ENCODE measurements around the gene ARID1B.

ARID1B gene

GRCh38 chr6:157080986-157081391, 303.8 kb downstream of the ARID1B start (continued):
- TF ChIP-seq SP7 (tag by site-specific recombination; IDR thresholded peaks at IDR 0.05) (peak; percentile 48; the same call in 1 of the 2 replicates), KLF9 (tag by site-specific recombination; IDR thresholded peaks at IDR 0.05; ENCODE audit: low read depth) (no peak), ZNF24 (tag by site-specific recombination; IDR thresholded peaks at IDR 0.05) (no peak), ZNF843 (tag by site-specific recombination; IDR thresholded peaks at IDR 0.05) (peak; percentile 32; the same call in 1 of the 2 replicates), ZSCAN30 (tag by site-specific recombination; IDR thresholded peaks at IDR 0.05) (peak; percentile 40; the same call in 1 of the 2 replicates), GFI1B (tag by site-specific recombination; IDR thresholded peaks at IDR 0.05) (0 out of 2 replicates have a peak, but pooled peaks have one; percentile 52), ZNF830 (tag by site-specific recombination; IDR thresholded peaks at IDR 0.05; ENCODE audit: low read depth) (no peak), TSHZ1 (tag by site-specific recombination; IDR thresholded peaks at IDR 0.05; ENCODE audit: borderline replicate concordance) (peak; percentile 29; the same call in 1 of the 2 replicates)
- TF ChIP-seq, protein P1, sequence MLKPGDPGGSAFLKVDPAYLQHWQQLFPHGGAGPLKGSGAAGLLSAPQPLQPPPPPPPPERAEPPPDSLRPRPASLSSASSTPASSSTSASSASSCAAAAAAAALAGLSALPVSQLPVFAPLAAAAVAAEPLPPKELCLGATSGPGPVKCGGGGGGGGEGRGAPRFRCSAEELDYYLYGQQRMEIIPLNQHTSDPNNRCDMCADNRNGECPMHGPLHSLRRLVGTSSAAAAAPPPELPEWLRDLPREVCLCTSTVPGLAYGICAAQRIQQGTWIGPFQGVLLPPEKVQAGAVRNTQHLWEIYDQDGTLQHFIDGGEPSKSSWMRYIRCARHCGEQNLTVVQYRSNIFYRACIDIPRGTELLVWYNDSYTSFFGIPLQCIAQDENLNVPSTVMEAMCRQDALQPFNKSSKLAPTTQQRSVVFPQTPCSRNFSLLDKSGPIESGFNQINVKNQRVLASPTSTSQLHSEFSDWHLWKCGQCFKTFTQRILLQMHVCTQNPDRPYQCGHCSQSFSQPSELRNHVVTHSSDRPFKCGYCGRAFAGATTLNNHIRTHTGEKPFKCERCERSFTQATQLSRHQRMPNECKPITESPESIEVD (tag by site-specific recombination; IDR thresholded peaks at IDR 0.05): peak; percentile 95

DNA sequence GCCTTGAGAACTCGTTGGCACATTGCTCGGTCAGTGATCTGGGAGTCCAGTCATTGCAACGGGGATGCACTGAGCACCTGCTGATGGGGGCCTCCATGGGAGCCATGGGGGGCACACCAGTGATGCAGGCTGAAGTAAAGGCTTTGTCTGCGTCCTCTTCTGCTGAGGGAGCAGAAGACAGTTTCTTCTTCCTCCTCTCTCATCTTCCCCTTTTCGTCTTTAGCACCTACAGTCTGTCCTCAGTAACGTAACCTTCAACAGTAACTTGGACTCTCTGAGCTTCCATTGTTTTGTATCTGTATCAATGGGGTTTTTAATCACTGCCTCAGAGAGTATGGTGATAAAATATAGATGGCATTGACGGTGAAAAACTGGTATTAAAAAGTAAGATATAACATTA, 306.2 kb downstream of the ARID1B start:
- no peak overlapping the region for H3K27ac ChIP-seq (ENCODE audit: extremely low read depth, low read depth, low read length)
- ChIA-PET POLR2A (no interaction called here), CTCF (interaction anchor here (0.6 to 0.8 kb wide), 2 partner anchors 13 to 14 kb away, joined by 4 to 5 read pairs; no protein-coding TSS in a partner anchor)
- H3K36me3 ChIP-seq (ENCODE audit: control insufficient read depth in 2 of 2, insufficient read depth in 1 of 2, low read length in 2 of 2): peaks cover 0 to 6% of the 10 kb centered on the region in 2 experiments; a peak in 1 of 3 replicates
- H3K4me1 ChIP-seq (ENCODE audit: control insufficient read depth, insufficient read depth, low read length): peaks cover 6% of the 10 kb centered on the region; the same call in 1 of the 2 replicates
- H3K4me3 ChIP-seq (ENCODE audit: low read depth, low read length): no peak overlapping the region
- no peaks in the 10 kb centered on the region for H3K9me3 ChIP-seq (ENCODE audit: control insufficient read depth, insufficient read depth, low read depth, low read length)
- TF ChIP-seq, protein P2, sequence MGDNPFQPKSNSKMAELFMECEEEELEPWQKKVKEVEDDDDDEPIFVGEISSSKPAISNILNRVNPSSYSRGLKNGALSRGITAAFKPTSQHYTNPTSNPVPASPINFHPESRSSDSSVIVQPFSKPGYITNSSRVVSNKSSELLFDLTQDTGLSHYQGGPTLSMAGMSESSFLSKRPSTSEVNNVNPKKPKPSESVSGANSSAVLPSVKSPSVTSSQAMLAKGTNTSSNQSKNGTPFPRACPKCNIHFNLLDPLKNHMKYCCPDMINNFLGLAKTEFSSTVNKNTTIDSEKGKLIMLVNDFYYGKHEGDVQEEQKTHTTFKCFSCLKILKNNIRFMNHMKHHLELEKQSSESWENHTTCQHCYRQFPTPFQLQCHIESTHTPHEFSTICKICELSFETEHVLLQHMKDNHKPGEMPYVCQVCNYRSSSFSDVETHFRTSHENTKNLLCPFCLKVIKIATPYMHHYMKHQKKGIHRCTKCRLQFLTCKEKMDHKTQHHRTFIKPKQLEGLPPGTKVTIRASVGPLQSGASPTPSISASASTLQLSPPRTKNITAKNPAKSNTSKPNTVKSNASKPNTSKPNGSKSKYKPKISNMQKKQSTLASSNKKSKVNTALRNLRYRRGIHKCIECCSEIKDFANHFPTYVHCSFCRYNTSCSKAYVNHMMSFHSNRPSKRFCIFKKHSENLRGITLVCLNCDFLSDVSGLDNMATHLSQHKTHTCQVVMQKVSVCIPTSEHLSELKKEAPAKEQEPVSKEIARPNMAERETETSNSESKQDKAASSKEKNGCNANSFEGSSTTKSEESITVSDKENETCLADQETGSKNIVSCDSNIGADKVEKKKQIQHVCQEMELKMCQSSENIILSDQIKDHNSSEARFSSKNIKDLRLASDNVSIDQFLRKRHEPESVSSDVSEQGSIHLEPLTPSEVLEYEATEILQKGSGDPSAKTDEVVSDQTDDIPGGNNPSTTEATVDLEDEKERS (tag by site-specific recombination; IDR thresholded peaks at IDR 0.05): no peak
- no peak for TF ChIP-seq PRDM4 (tag by site-specific recombination; IDR thresholded peaks at IDR 0.05)
- no peak for TF ChIP-seq ZSCAN5A (tag by site-specific recombination; IDR thresholded peaks at IDR 0.05)
- TF ChIP-seq PRDM2 (tag by site-specific recombination; IDR thresholded peaks at IDR 0.05; ENCODE audit: borderline replicate concordance): no peak
- TF ChIP-seq, protein P3, sequence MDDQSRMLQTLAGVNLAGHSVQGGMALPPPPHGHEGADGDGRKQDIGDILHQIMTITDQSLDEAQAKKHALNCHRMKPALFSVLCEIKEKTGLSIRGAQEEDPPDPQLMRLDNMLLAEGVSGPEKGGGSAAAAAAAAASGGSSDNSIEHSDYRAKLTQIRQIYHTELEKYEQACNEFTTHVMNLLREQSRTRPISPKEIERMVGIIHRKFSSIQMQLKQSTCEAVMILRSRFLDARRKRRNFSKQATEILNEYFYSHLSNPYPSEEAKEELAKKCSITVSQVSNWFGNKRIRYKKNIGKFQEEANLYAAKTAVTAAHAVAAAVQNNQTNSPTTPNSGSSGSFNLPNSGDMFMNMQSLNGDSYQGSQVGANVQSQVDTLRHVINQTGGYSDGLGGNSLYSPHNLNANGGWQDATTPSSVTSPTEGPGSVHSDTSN (CRISPR knock-in tag; IDR thresholded peaks at IDR 0.05): no peak

Data from HEK293 (cell line).